Effector memory CD4-positive, alpha-beta T cell (primary cell): ENCODE results near the gene KLHL6.

ENCODE experiments used
- DNase-seq, 3 donors: peaks; one replicate each; pipeline ENCODE4 v3.0.0-alpha.2; 2020
- H3K27ac ChIP-seq: 2 replicates; pipeline ENCODE4 v1.7.0; 2013; ENCODE audit warnings: mild to moderate bottlenecking, low read length, moderate library complexity; ENCODE audit not compliant: insufficient read depth, poor library complexity, severe bottlenecking
- H3K27me3 ChIP-seq: replicated peaks from 2 replicates; pipeline ENCODE4 v1.7.0; 2013; ENCODE audit warnings: mild to moderate bottlenecking, low read length; ENCODE audit not compliant: insufficient read depth, control insufficient read depth, poor library complexity, severe bottlenecking
- H3K36me3 ChIP-seq: 2 replicates; pipeline ENCODE4 v1.7.0; 2013; ENCODE audit warnings: mild to moderate bottlenecking, low read length, moderate library complexity; ENCODE audit not compliant: control insufficient read depth, insufficient read depth
- H3K4me1 ChIP-seq: 2 replicates; pipeline ENCODE4 v1.7.0; 2013; ENCODE audit warnings: low read length, mild to moderate bottlenecking; ENCODE audit not compliant: control insufficient read depth, insufficient read depth, poor library complexity, severe bottlenecking
- H3K4me3 ChIP-seq: 2 replicates; pipeline ENCODE4 v1.7.0; 2013; ENCODE audit warnings: low read length, low read depth, mild to moderate bottlenecking; ENCODE audit not compliant: insufficient read depth, poor library complexity, severe bottlenecking
- H3K9me3 ChIP-seq: 2 replicates; pipeline ENCODE4 v1.7.0; 2013; ENCODE audit warnings: mild to moderate bottlenecking, low read length, moderate library complexity; ENCODE audit not compliant: control insufficient read depth

Gene KLHL6

GRCh38 chr3:183548262-183548769, 7.2 kb downstream of the KLHL6 start:
- Histone ChIP-seq H3K4me3 (no peak overlapping the region), H3K4me1 (peaks cover 18% of the 10 kb centered on the region)

GRCh38 chr3:183546625-183547024, 8.9 kb downstream of the KLHL6 start:
- H3K36me3 ChIP-seq = peaks cover 13% of the 10 kb centered on the region
- no peak overlapping the region for H3K27ac ChIP-seq
- peaks cover 10% of the 10 kb centered on the region for H3K4me1 ChIP-seq
- H3K4me3 ChIP-seq = no peak overlapping the region
- no peaks in the 10 kb centered on the region for H3K9me3 ChIP-seq
- no peak for DNase-seq
- H3K27me3 ChIP-seq = no peaks in the 10 kb centered on the region

More at GRCh38 chr3:183548262-183548769, 7.2 kb downstream of the KLHL6 start:
- no peaks in the 10 kb centered on the region for H3K9me3 ChIP-seq
- H3K27ac ChIP-seq = no peak overlapping the region
- H3K27me3 ChIP-seq = no peaks in the 10 kb centered on the region
- DNase-seq = no peak
- peaks cover 12% of the 10 kb centered on the region for H3K36me3 ChIP-seq

GRCh38 chr3:183545708-183546107, 9.8 kb downstream of the KLHL6 start:
- Histone ChIP-seq H3K4me3 (no peak overlapping the region), H3K36me3 (peaks cover 13% of the 10 kb centered on the region), H3K27me3 (no peaks in the 10 kb centered on the region), H3K4me1 (peaks cover 13% of the 10 kb centered on the region), H3K9me3 (no peaks in the 10 kb centered on the region), H3K27ac (no peak overlapping the region)
- no peak for DNase-seq

- Histone ChIP-seq H3K4me1 (peaks cover 17% of the 10 kb centered on the region), H3K27ac (no peak overlapping the region)
Measured at GRCh38 chr3:183542355-183542754, 13.2 kb downstream of the KLHL6 start.

GRCh38 chr3:183541738-183542137, 13.8 kb downstream of the KLHL6 start:
- Histone ChIP-seq H3K9me3 (no peaks in the 10 kb centered on the region), H3K4me1 (peaks cover 17% of the 10 kb centered on the region), H3K27me3 (no peaks in the 10 kb centered on the region), H3K36me3 (peaks cover 4% of the 10 kb centered on the region), H3K4me3 (no peak overlapping the region), H3K27ac (no peak overlapping the region)
- DNase-seq = no peak

More at GRCh38 chr3:183542355-183542754, 13.2 kb downstream of the KLHL6 start:
- no peaks in the 10 kb centered on the region for H3K27me3 ChIP-seq
- H3K9me3 ChIP-seq = no peaks in the 10 kb centered on the region
- no peak overlapping the region for H3K4me3 ChIP-seq
- peaks cover 4% of the 10 kb centered on the region for H3K36me3 ChIP-seq
- no peak for DNase-seq

GRCh38 chr3:183541235-183541655, 14.3 kb downstream of the KLHL6 start:
- Histone ChIP-seq H3K36me3 (peaks cover 4% of the 10 kb centered on the region), H3K4me1 (peaks cover 17% of the 10 kb centered on the region), H3K4me3 (no peak overlapping the region), H3K9me3 (no peaks in the 10 kb centered on the region), H3K27ac (no peak overlapping the region), H3K27me3 (no peaks in the 10 kb centered on the region)
- DNase-seq = no peak

- Histone ChIP-seq H3K36me3 (peaks cover 4% of the 10 kb centered on the region), H3K4me1 (peaks cover 17% of the 10 kb centered on the region), H3K27me3 (no peaks in the 10 kb centered on the region), H3K27ac (no peak overlapping the region), H3K4me3 (no peak overlapping the region), H3K9me3 (no peaks in the 10 kb centered on the region)
- DNase-seq = no peak
Measured at GRCh38 chr3:183540501-183541234, 14.8 kb downstream of the KLHL6 start.

GRCh38 chr3:183539811-183540210, 15.7 kb downstream of the KLHL6 start:
- H3K4me1 ChIP-seq = peaks cover 17% of the 10 kb centered on the region

GRCh38 chr3:183538486-183538885, 17.0 kb downstream of the KLHL6 start:
- DNase-seq = no peak
- peaks cover 17% of the 10 kb centered on the region for H3K4me1 ChIP-seq
- H3K36me3 ChIP-seq = peaks cover 3% of the 10 kb centered on the region
- no peaks in the 10 kb centered on the region for H3K27me3 ChIP-seq
- H3K4me3 ChIP-seq = no peak overlapping the region
- H3K27ac ChIP-seq = no peak overlapping the region
- H3K9me3 ChIP-seq = no peaks in the 10 kb centered on the region

More at GRCh38 chr3:183539811-183540210, 15.7 kb downstream of the KLHL6 start:
- H3K36me3 ChIP-seq = peaks cover 4% of the 10 kb centered on the region
- DNase-seq = no peak
- H3K27ac ChIP-seq = no peak overlapping the region
- H3K9me3 ChIP-seq = no peaks in the 10 kb centered on the region
- no peak overlapping the region for H3K4me3 ChIP-seq
- H3K27me3 ChIP-seq = no peaks in the 10 kb centered on the region

- no peak for DNase-seq
- Histone ChIP-seq H3K4me1 (peaks cover 12% of the 10 kb centered on the region), H3K4me3 (no peak overlapping the region), H3K27me3 (no peaks in the 10 kb centered on the region), H3K9me3 (no peaks in the 10 kb centered on the region), H3K36me3 (peaks cover 1% of the 10 kb centered on the region), H3K27ac (no peak overlapping the region)
Measured at GRCh38 chr3:183537295-183537730, 18.2 kb downstream of the KLHL6 start.
